Hematopoietic multipotent progenitor cell treated with erythropoietin and hydrocortisone succinate and interleukin-3 and kit ligand, for 15 days (in vitro differentiated cells): ENCODE measurements around the gene SLC4A5.
A peak's percentile ranks its signal among the peaks of the same experiment; 100 is the strongest.
"Not testable (repeated sequence)": the region's sequence is repeated elsewhere in the genome, so short reads cannot be mapped to it uniquely, and the experiment has no call there.

ENCODE experiments used
- DNase-seq: peaks from one replicate; pipeline ENCODE4 v3.0.0-alpha.2; 2015; ENCODE audit warnings: low spot score

The SLC4A5 gene

DNA sequence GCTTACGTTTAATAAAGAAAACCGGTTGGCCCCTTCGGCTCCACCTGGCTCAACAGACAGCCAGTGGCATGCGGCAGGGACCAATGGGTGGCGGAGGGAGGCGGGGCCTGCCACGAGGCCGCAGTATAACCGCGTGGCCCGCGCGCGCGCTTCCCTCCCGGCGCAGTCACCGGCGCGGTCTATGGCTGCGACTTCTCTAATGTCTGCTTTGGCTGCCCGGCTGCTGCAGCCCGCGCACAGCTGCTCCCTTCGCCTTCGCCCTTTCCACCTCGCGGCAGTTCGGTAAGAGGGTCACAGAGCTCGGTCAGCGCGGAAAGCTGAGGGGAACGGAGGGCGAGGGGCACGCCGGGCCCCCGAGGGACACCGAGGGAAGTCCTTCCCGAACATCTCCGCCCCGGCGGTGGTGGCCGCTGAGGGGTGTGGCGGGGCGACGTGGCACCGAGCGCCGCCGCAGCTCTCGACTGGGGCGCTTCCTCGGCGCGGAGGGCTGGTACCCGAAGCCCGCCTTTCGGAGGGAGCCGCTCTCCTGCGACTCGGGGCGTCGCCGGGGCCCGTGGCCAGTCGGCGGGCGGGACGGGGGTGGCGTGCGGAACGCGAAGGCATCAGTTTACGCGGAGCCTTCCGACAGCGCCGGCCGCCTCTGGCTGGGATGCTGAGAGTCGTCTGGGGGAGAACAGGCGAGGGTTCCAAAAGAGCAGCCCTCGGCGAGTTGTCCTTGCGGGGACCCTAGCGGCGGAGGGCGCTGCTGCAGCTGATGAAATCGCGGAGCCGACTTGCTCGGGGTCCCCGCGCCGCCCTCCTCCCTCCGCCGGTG is 144.5 kb downstream of the SLC4A5 start, which contains the start of gene MTHFD2:
MTHFD2 (plus strand) TSS at position 155 of the 814 bp plus-strand sequence; CDS start at position 182, 27 bp downstream.
- DNase-seq: peak; percentile 91

DNA sequence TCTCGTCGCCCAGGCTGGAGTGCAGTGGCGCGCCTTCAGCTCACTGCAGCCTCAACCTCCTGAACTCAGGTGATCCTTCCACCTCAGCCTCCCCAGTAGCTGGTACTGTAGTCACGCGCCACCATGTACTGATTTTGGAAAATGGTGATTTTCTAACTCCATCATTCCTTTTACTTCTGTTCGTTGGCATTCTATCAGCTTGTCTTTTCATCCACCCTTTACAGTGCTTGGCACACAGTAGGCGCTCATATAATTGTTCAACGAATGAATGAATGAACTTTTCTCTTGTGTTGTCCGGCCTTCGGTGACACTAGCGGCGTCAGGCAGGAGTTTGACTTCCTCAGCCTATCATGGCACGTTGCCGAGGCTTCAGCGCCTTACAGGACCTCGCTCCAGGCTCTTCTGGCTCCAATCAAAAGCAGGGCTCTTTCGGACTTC is 145.2 kb downstream of the SLC4A5 start:
- no peak for DNase-seq

GRCh38 chr2:74197049-74197448 is 146.2 kb downstream of the SLC4A5 start:
- DNase-seq: no peak

DNA sequence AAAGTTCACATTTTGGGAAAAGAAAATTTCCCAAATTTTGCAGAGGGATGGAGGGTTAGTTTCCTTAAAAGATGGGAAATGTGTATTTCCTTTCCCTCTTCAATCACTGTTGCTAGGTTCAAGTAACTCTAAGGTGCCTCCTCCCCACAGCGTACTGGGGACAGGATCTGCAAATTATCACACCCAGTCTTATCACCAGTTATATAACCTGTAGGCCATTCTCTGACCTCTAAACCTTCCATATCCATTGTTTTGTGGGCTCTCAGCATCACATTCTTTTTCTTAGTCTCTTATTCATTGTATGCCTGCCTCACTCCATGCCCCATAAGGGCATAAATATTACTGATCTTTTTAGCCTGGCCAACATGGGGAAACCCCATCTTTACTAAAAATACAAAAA is 148.4 kb downstream of the SLC4A5 start:
- no peak for DNase-seq

GRCh38 chr2:74191596-74192380 is 151.4 kb downstream of the SLC4A5 start:
- DNase-seq: no peak

- no peak for DNase-seq
Observed at GRCh38 chr2:74188696-74189095, 154.5 kb downstream of the SLC4A5 start.

DNA sequence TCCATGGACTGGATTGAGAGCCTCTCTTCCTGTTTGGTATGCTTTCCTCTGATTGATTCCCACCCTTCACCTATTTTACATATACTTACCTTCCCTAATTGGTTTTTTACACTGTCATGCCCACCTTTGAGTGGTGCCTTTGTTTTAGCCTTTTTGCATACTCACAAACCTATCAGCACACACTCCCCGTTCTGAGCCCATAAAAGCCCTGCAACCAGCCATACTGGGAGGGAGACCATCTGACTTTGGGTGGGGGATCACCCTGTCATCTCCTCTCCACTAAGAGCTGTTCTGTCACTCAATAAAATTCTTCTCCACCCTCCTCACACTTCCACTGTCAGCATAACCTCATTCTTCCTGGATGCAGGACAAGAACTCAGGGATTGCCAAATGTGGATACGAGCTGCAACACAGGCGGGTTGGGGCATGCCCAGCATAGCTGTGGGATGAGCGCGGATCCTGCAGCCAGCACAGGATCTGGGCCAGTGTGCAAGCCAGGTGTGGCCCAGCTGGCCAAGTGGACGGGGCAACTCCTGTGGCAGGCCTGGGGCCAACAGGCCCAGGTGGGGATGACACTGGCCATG is 155.1 kb downstream of the SLC4A5 start:
- no peak for DNase-seq

DNA sequence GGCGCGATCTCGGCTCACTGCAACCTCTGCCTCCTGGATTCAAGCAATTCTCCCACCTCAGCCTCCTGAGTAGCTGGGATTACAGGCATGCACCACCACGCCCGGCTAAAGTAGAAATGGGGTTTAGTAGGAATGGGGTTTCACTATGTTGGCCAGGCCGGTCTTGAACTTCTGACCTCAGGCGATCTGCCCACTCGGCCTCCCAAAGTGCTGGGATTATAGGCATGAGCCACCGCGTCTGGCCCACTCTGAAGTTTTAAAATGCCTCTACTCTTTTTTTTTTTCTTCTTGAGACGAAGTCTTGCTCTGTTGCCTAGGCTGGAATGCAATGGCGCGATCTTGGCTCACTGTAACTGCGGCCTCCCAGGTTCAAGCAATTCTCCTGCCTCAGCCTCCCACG is 156.5 kb downstream of the SLC4A5 start:
- not testable (repeated sequence) for DNase-seq

DNA sequence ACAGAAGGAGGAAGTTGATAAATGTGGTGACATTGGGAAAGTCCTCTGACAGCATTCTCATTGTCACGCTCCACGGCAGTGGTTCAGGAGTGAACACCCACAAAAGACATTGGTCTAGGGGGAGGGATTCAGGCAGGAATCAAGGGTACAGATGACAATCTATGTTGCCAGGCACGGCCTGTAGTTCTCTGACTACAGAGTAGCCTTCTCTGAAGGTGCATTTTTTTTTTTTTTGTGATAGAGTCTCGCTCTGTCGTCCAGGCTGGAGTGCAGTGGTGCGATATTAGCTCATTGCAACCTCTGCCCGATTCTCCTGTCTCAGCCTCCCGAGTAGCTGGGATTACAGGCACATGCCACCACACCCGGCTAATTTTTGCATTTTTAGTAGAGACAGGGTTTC is 157.2 kb downstream of the SLC4A5 start:
- DNase-seq: peak; percentile 33

DNA sequence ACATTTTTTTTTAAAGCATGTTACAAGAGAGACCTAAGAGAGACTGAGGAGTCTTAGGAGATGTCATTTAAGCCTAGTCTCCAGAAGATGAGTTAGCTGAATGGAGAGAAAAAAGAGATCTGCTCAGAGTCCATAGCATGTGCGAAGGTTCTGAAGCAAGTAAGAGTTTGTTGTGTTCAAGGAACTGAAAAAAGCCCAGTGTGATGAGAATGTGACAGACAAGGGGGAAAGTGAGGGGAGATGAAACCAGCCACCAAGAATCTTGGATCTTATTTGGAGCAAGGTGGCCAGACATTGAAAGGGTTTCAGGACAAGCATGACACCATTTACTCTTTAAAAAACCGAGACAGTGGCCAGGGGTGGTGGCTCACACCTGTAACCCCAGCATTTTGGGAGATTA is 159.3 kb downstream of the SLC4A5 start:
- DNase-seq: no peak

DNA sequence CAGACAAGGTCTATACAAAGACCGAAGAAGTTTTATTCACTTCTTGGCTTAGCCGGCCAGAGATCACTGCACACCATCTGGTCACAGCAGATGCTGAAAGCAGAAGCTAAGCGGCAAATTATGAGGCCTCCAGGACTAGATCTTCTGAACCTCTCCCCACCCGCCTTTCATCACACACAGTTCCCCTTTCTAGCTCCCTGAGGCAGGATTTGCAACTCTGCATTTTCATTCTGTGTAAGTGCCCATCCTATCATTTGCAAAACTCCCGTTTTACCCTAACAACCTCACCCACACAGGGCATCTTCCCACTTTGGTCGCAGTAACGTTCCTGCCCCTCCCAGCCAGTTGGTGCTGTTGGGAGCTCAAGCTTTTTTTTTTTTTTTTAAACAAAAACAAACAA is 161.5 kb downstream of the SLC4A5 start:
- no peak for DNase-seq

DNA sequence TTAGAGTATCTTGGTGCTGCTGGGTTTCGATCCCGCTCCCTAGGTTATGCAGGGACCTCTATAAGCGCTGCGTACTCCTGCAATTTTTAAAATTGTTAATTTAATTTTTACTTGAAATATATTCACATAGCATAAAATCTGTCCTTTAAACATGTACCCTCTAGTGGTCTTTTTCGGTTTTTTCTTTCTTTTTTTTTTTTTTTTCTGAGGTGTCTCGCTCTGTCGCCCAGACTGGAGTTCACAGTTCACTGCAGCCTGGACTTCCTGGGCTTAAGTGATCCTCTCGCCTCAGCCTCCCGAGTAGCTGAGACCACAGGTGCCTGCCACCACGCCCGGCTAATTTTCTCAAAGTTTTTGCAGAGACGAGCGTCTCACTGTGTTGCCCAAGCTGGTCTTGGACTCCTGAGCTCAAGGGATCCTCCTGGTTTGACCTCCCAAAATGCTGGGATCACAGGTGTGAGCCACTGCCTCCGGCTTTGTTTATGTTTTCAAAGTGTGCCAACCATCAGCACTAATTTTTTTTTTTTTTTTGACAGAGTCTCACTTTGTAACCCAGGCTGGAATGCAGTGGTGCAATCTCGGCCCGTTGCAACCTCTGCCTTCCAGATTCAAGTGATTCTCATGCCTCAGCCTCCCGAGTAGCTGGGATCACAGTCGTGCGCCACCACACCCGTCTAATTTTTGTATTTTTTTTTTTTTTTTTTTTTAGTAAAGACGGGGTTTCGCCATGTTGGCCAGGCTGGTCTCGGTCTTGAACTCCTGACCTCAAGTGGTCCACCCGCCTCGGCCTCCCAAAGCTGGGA is 164.0 kb downstream of the SLC4A5 start:
- DNase-seq: no peak

DNA sequence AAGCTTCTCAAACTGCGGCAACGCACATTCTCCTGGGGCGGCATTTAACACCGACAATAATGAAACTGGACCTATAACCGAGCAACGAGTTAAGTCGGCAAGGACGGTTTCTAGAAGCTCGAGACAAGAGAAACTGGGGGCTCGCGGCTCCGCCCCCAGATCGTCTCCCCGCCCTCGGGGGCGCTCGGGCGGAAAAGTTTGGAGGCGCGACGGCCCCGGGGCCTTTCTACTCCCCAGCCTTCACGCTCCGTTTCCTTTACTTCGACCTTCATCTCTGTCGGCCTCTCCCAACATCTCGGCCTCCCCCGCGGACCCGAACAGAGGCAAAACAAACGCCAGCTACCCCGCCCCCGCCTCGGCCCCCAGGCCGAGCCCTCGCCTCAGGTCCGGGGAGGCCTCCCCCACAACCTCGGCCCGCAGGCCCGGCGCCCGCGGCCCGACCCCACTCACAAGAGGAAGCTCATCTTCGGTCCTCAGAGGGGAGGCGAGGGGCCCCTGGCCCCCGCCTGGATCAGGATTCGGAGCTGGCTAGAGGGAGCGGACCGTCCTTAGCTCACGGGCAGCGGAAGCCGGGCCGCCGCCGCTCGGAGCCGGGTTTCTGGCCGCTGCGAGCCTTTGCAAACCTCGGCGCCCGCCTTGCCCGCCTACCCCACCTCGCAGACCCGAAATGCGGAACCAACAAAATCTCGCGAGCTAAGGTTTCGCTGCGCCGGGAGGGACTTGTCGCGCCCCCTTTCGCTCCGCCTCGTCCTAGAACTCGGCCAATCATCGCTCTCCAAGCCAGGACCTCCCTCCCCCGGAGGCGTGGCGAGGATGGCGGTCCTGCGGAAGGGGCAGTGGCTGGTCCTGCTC is 164.8 kb downstream of the SLC4A5 start, which contains the start of gene MOB1A:
MOB1A (minus strand) TSS at position 669 of the 852 bp plus-strand sequence; CDS start at position 464, 205 bp downstream.
- DNase-seq: peak; percentile 98

DNA sequence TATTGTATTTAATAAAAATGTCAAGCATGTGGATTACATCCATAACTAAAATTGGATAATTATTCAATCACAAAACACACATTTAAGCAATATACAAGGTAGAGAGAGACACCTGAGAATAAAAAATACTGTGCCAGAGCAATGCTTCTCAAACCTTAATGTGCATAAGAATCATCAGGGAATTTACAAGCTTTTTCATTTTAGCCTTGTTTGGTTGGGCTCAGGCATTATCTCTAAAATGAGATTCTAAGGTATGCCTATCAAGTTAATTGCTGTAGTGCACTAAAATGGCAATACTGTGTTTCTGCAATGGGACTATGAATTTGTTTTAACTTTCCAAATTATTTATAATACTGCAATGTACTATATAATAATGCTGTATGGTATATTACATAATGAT is 165.5 kb downstream of the SLC4A5 start:
- DNase-seq: no peak

GRCh38 chr2:74174909-74175308 is 168.3 kb downstream of the SLC4A5 start:
- DNase-seq: no peak

DNA sequence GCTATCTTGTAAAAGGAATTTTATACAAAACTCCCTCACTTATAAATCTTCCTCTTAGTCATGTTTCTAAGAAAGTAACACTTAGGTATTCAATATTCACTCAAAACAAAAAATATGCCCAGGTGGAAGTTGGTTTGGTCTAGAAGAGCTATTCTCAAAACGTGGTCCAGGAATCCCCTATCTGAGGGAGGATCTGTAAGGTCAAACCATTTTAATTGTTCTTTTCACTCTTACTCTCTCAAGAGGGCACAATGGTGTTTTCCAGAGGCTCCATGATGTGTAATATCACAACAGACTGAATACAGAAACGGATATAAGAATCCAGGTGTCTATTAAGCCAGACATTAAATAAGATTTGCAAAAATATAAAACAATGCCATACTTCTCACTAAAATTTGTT is 174.5 kb downstream of the SLC4A5 start:
- no peak for DNase-seq
